GM21737 (cell line): ENCODE measurements around the gene LMBR1L.

Experiments used
- ATAC-seq: cut with Tn5 transposase; IDR thresholded peaks from one replicate; pipeline ENCODE4 v1.9.1; 2021; ENCODE audit warnings: mild to moderate bottlenecking, moderate library complexity; ENCODE audit not compliant: unreplicated experiment

LMBR1L gene

DNA sequence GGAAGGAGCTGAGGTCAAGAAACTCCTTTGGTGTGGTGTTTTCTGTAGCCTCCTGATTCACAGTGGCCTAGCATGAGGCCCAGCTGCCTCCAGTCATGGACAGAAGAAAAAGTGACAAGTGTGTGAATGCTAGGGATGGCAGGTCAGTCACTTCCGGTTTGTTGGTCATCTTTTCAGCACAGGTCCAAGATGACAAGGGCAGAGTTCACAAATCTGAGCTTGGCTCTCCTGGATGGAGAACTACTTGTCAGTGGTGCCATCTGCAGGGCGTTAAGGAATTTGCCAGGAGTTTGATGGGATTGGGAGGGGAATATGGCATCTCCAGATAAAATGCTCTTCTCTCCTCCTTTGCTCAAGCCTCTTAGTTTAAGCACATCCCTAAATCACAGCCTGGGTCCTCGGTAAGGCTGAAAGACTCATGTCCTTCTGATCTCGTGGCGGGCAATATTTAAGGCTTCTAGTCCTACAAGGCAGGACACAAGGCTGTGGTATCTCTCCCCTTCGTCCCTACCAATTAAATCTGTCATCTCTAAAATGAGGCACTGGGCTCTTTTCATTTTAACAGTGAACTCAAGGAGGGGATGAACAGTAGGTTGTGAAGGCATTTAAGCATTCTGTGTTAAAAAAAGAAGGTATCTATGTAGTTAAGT is 10.5 kb upstream of the LMBR1L start:
- ATAC-seq: no peak

DNA sequence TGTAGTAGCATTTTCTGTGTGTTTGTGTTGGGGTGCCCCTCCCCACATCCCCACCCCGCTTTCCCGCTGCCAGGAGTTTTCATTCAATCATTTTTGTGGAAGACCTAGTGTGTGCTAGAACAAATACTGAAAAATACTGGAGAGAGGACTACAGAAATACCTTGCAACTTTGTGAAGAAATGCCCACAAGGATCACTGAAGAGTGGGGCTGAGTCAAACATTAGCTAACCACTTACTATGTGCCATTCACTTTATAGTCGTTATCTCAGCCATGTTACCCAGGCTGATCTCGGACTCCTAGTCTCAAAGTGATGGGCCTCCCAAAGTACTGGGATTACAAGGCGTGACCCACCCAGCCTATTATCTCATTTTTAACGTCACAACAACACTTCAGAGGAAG is 559 bp upstream of the LMBR1L start:
- no peak for ATAC-seq

GRCh38 chr12:49109641-49110463 is 795 bp downstream of the LMBR1L start:
- ATAC-seq: no peak

- no peak for ATAC-seq
Measured at GRCh38 chr12:49108958-49109404, 1.7 kb downstream of the LMBR1L start.

GRCh38 chr12:49105504-49106084 is 5.1 kb downstream of the LMBR1L start:
- no peak for ATAC-seq

- no peak for ATAC-seq
Measured at GRCh38 chr12:49104822-49105221, 5.8 kb downstream of the LMBR1L start.

GRCh38 chr12:49100380-49100779 is 10.3 kb downstream of the LMBR1L start:
- no peak for ATAC-seq

DNA sequence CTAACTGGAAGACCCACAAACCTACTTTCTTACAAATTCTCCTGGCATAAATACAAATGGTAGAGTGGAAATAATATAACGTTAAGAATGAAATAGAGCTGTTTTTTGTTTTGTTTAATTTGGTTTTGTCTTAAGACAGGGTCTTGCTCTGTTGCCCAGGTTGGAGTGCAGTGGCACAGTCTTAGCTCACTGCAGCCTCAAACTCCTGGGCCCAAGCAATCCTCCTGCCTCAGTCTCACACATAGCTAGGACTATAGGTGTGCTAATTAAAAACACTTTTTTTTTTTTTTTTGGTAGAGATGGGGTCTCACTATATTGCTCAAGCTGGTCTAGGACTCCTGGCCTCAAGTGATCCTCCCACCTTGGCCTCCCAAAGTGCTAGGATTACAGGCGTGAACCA is 11.9 kb downstream of the LMBR1L start:
- no peak for ATAC-seq

DNA sequence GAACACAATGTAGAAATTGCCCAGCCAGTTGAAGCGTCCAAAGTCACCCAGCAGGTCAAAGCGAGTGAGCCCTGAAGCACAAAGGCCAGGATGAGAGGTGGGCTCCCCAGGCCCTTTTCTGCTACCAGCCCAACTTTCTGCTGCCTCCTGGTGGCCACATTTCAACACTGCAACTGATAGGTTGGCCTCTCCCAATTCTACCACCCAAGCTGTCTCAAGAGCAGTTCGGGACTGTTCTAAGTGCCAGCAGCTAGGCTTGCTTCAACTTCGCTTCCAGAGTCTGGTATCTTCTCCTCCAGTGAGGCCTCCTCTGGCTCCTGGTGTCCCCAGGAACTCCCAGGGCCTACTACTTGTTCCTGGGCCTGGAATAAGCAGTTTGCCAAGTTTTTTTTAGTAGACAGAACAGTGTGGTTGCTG is 12.6 kb downstream of the LMBR1L start:
- no peak for ATAC-seq

DNA sequence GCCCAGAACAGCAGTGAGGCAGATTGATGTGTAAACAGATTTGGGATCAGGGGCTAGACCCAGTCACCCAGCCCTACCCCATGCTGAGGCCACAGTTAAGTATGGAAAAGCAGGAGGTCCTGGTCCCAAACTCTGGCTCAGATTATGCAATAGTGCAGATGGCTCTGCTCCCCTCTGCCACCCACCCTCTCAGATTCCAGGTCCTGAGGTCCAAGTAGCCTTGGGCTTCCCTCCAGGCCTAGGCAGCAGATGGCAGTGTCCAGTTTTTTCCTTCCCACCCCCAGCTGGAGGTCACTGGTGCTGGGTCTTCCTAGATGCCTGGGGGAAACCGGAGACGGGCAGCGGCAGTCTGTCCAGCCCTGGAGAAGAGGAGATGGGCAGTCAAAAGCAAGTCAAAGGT is 13.3 kb downstream of the LMBR1L start:
- ATAC-seq: no peak

GRCh38 chr12:49094975-49095365 is 15.7 kb downstream of the LMBR1L start:
- ATAC-seq: no peak

DNA sequence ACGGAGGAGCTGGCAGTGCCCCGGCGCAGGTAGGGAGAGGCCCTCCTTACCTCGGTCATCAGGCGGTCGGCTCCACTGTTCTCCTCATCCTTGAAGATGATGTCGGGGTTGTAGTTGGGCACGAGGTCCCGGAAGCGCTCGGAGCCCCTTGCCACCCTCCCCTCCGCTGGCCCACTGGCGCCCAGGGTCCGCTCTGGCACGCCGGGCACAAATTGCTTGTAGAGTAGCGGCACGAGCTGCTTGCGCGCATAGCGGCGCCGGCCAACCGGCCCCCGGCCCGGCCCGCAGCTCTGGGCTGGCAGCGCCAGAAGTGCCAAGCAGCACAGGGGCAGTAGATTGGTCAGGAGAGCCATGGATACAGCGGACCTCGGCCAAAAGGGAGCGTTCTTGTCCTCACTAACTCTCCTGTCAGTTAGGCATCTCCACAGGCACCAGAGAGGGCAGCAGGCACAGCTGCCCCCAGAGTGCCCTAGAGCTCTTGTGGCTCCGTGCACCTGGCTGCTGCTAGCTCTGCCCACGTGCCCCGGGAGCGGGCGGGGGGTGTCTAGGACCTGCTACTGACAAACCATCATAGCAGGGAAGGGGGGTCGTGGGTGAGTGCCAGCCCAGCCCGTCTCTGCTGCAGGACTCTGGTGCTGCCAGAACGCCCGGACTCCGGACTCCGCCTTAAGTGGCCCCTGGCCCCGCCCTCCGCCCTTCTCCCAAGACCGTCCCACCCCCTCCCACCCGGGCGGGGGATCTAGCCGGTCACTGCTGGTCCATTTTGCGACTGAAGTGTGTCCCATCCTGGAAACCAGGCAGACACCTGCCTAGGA is 16.3 kb downstream of the LMBR1L start, which contains the start of gene DHH:
Gene DHH, minus strand, starts transcription at position 642 of the 815 bp plus-strand sequence. Its CDS starts 289 bp downstream, at position 353.
- no peak for ATAC-seq

GRCh38 chr12:49093792-49094159 is 16.9 kb downstream of the LMBR1L start:
- ATAC-seq: no peak

DNA sequence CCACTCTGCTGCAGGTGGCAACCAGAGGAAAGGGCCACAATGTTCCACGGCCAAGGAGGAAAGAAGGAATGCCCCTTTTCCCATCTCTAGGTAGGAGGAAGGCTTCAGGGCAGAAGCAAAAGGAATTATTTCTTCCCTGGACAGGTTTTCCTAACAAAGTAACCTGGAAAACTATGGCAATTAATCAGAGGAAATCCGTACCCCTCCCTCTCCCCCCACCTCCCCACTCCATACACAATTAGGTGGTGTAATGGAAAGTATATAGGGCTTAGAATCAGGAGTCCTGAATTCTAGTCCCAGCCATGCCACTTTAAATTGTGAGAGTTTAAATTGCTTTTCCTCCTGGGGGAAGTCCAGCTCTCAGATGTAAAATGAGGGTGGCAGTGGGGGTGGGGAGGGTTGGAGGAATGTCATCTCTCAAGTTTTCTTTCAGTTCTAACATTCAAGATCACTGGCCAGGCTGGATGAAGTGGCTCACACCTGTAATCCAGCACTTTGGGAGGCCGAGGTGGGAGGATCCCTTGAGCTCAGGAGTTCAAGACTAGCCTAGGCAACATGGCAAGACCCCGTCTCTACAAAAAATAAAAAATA is 17.7 kb downstream of the LMBR1L start:
- no peak for ATAC-seq

GRCh38 chr12:49092086-49092815 is 18.4 kb downstream of the LMBR1L start:
- ATAC-seq: no peak

DNA sequence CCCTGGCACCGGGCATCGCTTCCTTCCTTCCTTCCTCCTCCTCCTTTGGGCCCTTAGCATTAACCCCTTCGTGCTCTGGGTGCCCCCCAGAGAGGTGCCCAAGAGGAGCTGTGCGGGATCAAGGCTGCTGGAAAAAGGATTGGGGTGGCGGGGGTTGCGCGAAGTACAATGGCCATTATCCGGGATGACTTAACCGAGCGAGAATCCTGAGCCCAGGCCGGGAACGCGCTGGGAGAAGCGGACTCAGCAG is 18.9 kb downstream of the LMBR1L start:
- ATAC-seq: no peak

- no peak for ATAC-seq
Measured at GRCh38 chr12:49091056-49091835, 19.4 kb downstream of the LMBR1L start.

DNA sequence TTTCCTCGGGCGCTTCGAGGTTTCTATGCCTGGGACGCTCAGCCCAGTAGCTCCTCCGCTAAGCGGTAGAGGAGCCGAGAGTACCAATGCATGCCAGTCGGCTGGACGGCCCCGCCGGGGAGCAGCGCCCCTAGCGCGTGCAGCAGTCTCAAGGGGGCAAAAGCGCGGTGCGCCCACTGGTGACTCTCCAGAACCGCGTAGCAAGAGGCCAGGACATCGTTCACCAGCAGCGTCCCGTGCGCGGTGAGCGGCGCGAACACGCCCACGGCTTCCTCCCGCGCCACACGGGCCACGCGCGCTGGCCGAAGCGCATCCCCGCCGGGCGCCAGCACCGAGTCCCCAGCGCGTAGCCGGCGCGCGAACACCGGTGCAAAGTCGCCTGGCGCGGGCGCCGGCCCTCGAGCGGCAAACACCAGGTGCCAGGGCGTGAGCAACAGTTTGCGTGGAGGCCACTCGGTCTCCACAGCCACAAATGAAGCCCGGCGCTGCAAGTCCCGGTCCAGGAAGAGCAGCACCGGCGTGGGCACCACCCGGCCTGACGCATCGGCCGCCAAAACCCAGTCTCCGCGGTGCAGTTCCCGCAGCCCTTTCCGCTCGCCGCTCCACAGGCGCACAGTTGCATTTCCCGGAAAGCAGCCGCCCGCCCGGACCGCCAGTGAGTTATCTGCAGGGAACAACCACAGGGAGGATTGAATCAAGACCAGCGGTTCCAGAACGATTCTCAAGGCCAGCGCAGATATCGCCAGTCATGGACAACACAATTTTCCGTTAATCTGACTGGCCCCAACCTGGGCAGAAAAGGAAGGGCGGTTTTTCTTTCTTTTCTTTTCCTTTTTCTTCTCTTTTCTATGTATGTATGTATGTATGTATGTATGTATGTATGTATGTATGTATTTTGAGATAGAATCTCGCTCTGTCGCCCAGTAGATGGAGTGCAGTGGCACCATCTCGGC is 20.6 kb downstream of the LMBR1L start:
- no peak for ATAC-seq
